Measurements from ENCODE around the gene PTPRK.

PTPRK gene

GRCh38 chr6:128036808-128037570 lies 483.4 kb downstream of the PTPRK start:
- H3K9ac ChIP-seq (ENCODE audit: low read depth in 1 of 2, low read length in 2 of 2) = no peak overlapping the region
- H3K27ac ChIP-seq (ENCODE audit: low read depth, low read length) = no peak overlapping the region
- no peaks in the 10 kb centered on the region for H3K27me3 ChIP-seq (ENCODE audit: control insufficient read depth in 1 of 2, insufficient read depth in 2 of 2, low read length in 2 of 2)
- H3K9me3 ChIP-seq (ENCODE audit: control insufficient read depth in 1 of 2, low read length in 2 of 2) = no peaks in the 10 kb centered on the region
- peaks cover 0 to 3% of the 10 kb centered on the region in 2 donors for H3K36me3 ChIP-seq (ENCODE audit: control insufficient read depth in 1 of 2, insufficient read depth in 2 of 2, low read length in 2 of 2)
- no peaks in the 10 kb centered on the region for H3K4me1 ChIP-seq (ENCODE audit: control insufficient read depth in 1 of 2, insufficient read depth in 2 of 2, low read length in 2 of 2)
- no peak overlapping the region for H3K4me3 ChIP-seq (ENCODE audit: low read depth in 1 of 2, low read length in 2 of 2)

- H3K36me3 ChIP-seq (ENCODE audit: control insufficient read depth in 1 of 2, insufficient read depth in 2 of 2, low read length in 2 of 2) = peaks cover 2 to 6% of the 10 kb centered on the region in 2 donors
- no peaks in the 10 kb centered on the region for H3K4me1 ChIP-seq (ENCODE audit: control insufficient read depth in 1 of 2, insufficient read depth in 2 of 2, low read length in 2 of 2)
- H3K27me3 ChIP-seq (ENCODE audit: control insufficient read depth in 1 of 2, insufficient read depth in 2 of 2, low read length in 2 of 2) = no peaks in the 10 kb centered on the region
- H3K9ac ChIP-seq (ENCODE audit: low read depth in 1 of 2, low read length in 2 of 2) = no peak overlapping the region
- H3K4me3 ChIP-seq (ENCODE audit: low read depth in 1 of 2, low read length in 2 of 2) = no peak overlapping the region
- no peaks in the 10 kb centered on the region for H3K9me3 ChIP-seq (ENCODE audit: control insufficient read depth in 1 of 2, low read length in 2 of 2)
- H3K27ac ChIP-seq (ENCODE audit: low read depth, low read length) = no peak overlapping the region
Observed at GRCh38 chr6:128033156-128033555, 487.2 kb downstream of the PTPRK start.

GRCh38 chr6:128032042-128032441 lies 488.4 kb downstream of the PTPRK start:
- Histone ChIP-seq H3K4me1 (ENCODE audit: control insufficient read depth in 1 of 2, insufficient read depth in 2 of 2, low read length in 2 of 2) (no peaks in the 10 kb centered on the region), H3K9ac (ENCODE audit: low read depth in 1 of 2, low read length in 2 of 2) (no peak overlapping the region), H3K36me3 (ENCODE audit: control insufficient read depth in 1 of 2, insufficient read depth in 2 of 2, low read length in 2 of 2) (peaks cover 2 to 6% of the 10 kb centered on the region in 2 donors), H3K9me3 (ENCODE audit: control insufficient read depth in 1 of 2, low read length in 2 of 2) (no peaks in the 10 kb centered on the region), H3K4me3 (ENCODE audit: low read depth in 1 of 2, low read length in 2 of 2) (no peak overlapping the region), H3K27ac (ENCODE audit: low read depth, low read length) (no peak overlapping the region), H3K27me3 (ENCODE audit: control insufficient read depth in 1 of 2, insufficient read depth in 2 of 2, low read length in 2 of 2) (no peaks in the 10 kb centered on the region)

- Histone ChIP-seq H3K36me3 (ENCODE audit: control insufficient read depth in 1 of 2, insufficient read depth in 2 of 2, low read length in 2 of 2) (peaks cover 2 to 6% of the 10 kb centered on the region in 2 donors), H3K4me1 (ENCODE audit: control insufficient read depth in 1 of 2, insufficient read depth in 2 of 2, low read length in 2 of 2) (no peaks in the 10 kb centered on the region), H3K9ac (ENCODE audit: low read depth in 1 of 2, low read length in 2 of 2) (no peak overlapping the region), H3K9me3 (ENCODE audit: control insufficient read depth in 1 of 2, low read length in 2 of 2) (no peaks in the 10 kb centered on the region), H3K4me3 (ENCODE audit: low read depth in 1 of 2, low read length in 2 of 2) (no peak overlapping the region), H3K27ac (ENCODE audit: low read depth, low read length) (no peak overlapping the region), H3K27me3 (ENCODE audit: control insufficient read depth in 1 of 2, insufficient read depth in 2 of 2, low read length in 2 of 2) (no peaks in the 10 kb centered on the region)
Observed at GRCh38 chr6:128029826-128030225, 490.6 kb downstream of the PTPRK start.

DNA sequence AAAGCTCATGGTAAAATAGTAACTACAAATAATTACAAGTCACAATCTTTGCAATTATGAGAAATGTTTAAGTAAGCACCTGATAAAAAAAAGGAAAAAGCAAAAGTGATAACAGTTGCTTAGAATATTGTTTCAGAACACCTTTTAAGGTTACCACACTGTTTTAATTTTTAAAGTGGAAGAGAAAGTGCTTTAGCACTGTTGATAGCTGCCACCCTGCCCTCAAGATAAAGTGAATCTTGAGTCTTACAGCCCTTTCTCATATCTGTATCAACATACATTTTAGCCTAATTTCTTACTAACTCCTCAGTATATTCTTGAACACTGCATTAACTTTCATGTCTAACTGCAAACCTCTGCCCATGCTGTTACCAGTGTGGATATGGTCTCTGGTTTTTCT lies 492.2 kb downstream of the PTPRK start:
- Histone ChIP-seq H3K27me3 (ENCODE audit: control insufficient read depth in 1 of 2, insufficient read depth in 2 of 2, low read length in 2 of 2) (no peaks in the 10 kb centered on the region), H3K9me3 (ENCODE audit: control insufficient read depth in 1 of 2, low read length in 2 of 2) (no peaks in the 10 kb centered on the region), H3K4me1 (ENCODE audit: control insufficient read depth in 1 of 2, insufficient read depth in 2 of 2, low read length in 2 of 2) (no peaks in the 10 kb centered on the region), H3K9ac (ENCODE audit: low read depth in 1 of 2, low read length in 2 of 2) (no peak overlapping the region), H3K27ac (ENCODE audit: low read depth, low read length) (no peak overlapping the region), H3K36me3 (ENCODE audit: control insufficient read depth in 1 of 2, insufficient read depth in 2 of 2, low read length in 2 of 2) (peaks cover 2 to 6% of the 10 kb centered on the region in 2 donors), H3K4me3 (ENCODE audit: low read depth in 1 of 2, low read length in 2 of 2) (no peak overlapping the region)

DNA sequence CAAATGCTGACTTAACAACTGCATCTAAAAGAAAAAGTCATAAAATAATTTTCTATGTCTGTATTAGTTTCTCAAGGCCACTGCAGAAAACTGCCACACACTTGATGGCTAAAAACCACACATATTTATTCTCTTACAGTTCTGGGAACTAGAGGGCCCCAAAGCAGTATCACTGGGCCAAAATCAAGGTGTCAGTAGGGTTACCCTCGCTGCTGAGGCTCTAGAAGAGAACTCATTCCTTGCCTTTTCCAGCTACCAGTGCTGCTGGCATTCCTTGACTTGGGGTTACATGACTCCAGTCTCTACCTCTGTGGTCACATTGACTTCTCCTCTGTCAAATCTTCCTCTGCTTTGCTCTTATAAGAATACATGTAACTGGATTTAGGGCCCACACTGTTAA lies 494.9 kb downstream of the PTPRK start:
- no peaks in the 10 kb centered on the region for H3K36me3 ChIP-seq (ENCODE audit: control insufficient read depth in 1 of 2, insufficient read depth in 2 of 2, low read length in 2 of 2)
- no peak overlapping the region for H3K27ac ChIP-seq (ENCODE audit: low read depth, low read length)
- no peaks in the 10 kb centered on the region for H3K9me3 ChIP-seq (ENCODE audit: control insufficient read depth in 1 of 2, low read length in 2 of 2)
- no peak overlapping the region for H3K4me3 ChIP-seq (ENCODE audit: low read depth in 1 of 2, low read length in 2 of 2)
- H3K9ac ChIP-seq (ENCODE audit: low read depth in 1 of 2, low read length in 2 of 2) = no peak overlapping the region
- H3K4me1 ChIP-seq (ENCODE audit: control insufficient read depth in 1 of 2, insufficient read depth in 2 of 2, low read length in 2 of 2) = no peaks in the 10 kb centered on the region
- H3K27me3 ChIP-seq (ENCODE audit: control insufficient read depth in 1 of 2, insufficient read depth in 2 of 2, low read length in 2 of 2) = no peaks in the 10 kb centered on the region

GRCh38 chr6:128024969-128025368 lies 495.4 kb downstream of the PTPRK start:
- Histone ChIP-seq H3K4me1 (ENCODE audit: control insufficient read depth in 1 of 2, insufficient read depth in 2 of 2, low read length in 2 of 2) (no peaks in the 10 kb centered on the region), H3K9ac (ENCODE audit: low read depth in 1 of 2, low read length in 2 of 2) (no peak overlapping the region), H3K27me3 (ENCODE audit: control insufficient read depth in 1 of 2, insufficient read depth in 2 of 2, low read length in 2 of 2) (no peaks in the 10 kb centered on the region), H3K36me3 (ENCODE audit: control insufficient read depth in 1 of 2, insufficient read depth in 2 of 2, low read length in 2 of 2) (no peaks in the 10 kb centered on the region), H3K27ac (ENCODE audit: low read depth, low read length) (no peak overlapping the region), H3K9me3 (ENCODE audit: control insufficient read depth in 1 of 2, low read length in 2 of 2) (no peaks in the 10 kb centered on the region), H3K4me3 (ENCODE audit: low read depth in 1 of 2, low read length in 2 of 2) (no peak overlapping the region)

- Histone ChIP-seq H3K4me1 (ENCODE audit: control insufficient read depth in 1 of 2, insufficient read depth in 2 of 2, low read length in 2 of 2) (no peaks in the 10 kb centered on the region), H3K9me3 (ENCODE audit: control insufficient read depth in 1 of 2, low read length in 2 of 2) (no peaks in the 10 kb centered on the region), H3K27me3 (ENCODE audit: control insufficient read depth in 1 of 2, insufficient read depth in 2 of 2, low read length in 2 of 2) (no peaks in the 10 kb centered on the region), H3K4me3 (ENCODE audit: low read depth in 1 of 2, low read length in 2 of 2) (no peak overlapping the region), H3K36me3 (ENCODE audit: control insufficient read depth in 1 of 2, insufficient read depth in 2 of 2, low read length in 2 of 2) (no peaks in the 10 kb centered on the region), H3K27ac (ENCODE audit: low read depth, low read length) (no peak overlapping the region), H3K9ac (ENCODE audit: low read depth in 1 of 2, low read length in 2 of 2) (no peak overlapping the region)
Observed at GRCh38 chr6:128024046-128024445, 496.4 kb downstream of the PTPRK start.

- Histone ChIP-seq H3K9me3 (ENCODE audit: control insufficient read depth in 1 of 2, low read length in 2 of 2) (no peaks in the 10 kb centered on the region), H3K36me3 (ENCODE audit: control insufficient read depth in 1 of 2, insufficient read depth in 2 of 2, low read length in 2 of 2) (no peaks in the 10 kb centered on the region)
Observed at GRCh38 chr6:128018821-128019220, 501.6 kb downstream of the PTPRK start.

GRCh38 chr6:128017288-128017687 lies 503.1 kb downstream of the PTPRK start:
- Histone ChIP-seq H3K27me3 (ENCODE audit: control insufficient read depth in 1 of 2, insufficient read depth in 2 of 2, low read length in 2 of 2) (no peaks in the 10 kb centered on the region), H3K9ac (ENCODE audit: low read depth in 1 of 2, low read length in 2 of 2) (no peak overlapping the region), H3K4me3 (ENCODE audit: low read depth in 1 of 2, low read length in 2 of 2) (no peak overlapping the region), H3K9me3 (ENCODE audit: control insufficient read depth in 1 of 2, low read length in 2 of 2) (no peaks in the 10 kb centered on the region), H3K36me3 (ENCODE audit: control insufficient read depth in 1 of 2, insufficient read depth in 2 of 2, low read length in 2 of 2) (no peaks in the 10 kb centered on the region), H3K27ac (ENCODE audit: low read depth, low read length) (no peak overlapping the region), H3K4me1 (ENCODE audit: control insufficient read depth in 1 of 2, insufficient read depth in 2 of 2, low read length in 2 of 2) (no peaks in the 10 kb centered on the region)

More at GRCh38 chr6:128018821-128019220, 501.6 kb downstream of the PTPRK start:
- Histone ChIP-seq H3K27ac (ENCODE audit: low read depth, low read length) (no peak overlapping the region), H3K9ac (ENCODE audit: low read depth in 1 of 2, low read length in 2 of 2) (no peak overlapping the region), H3K4me1 (ENCODE audit: control insufficient read depth in 1 of 2, insufficient read depth in 2 of 2, low read length in 2 of 2) (no peaks in the 10 kb centered on the region), H3K4me3 (ENCODE audit: low read depth in 1 of 2, low read length in 2 of 2) (no peak overlapping the region), H3K27me3 (ENCODE audit: control insufficient read depth in 1 of 2, insufficient read depth in 2 of 2, low read length in 2 of 2) (no peaks in the 10 kb centered on the region)

Measured in duodenal mucosa (tissue), 2 donors.